Ishikawa (cell line): ENCODE data around the gene GSTA4.

Experiments used
- CEBPB ChIP-seq: IDR thresholded peaks from 2 replicates; pipeline ENCODE4 v1.6.1; 2012
- CREB1 ChIP-seq: IDR thresholded peaks from 2 replicates; pipeline ENCODE4 v1.6.1; 2012; ENCODE audit warnings: low read depth
- EGR1 ChIP-seq: IDR thresholded peaks from 2 replicates; pipeline ENCODE4 v1.6.1; 2012
- EP300 ChIP-seq: IDR thresholded peaks from 2 replicates; pipeline ENCODE4 v1.6.1; 2012; ENCODE audit warnings: borderline replicate concordance
- FOXM1 ChIP-seq: IDR thresholded peaks from 2 replicates; pipeline ENCODE4 v1.6.1; 2012; ENCODE audit warnings: low read depth, borderline replicate concordance
- NFIC ChIP-seq: IDR thresholded peaks from 2 replicates; pipeline ENCODE4 v1.6.1; 2012
- RAD21 ChIP-seq: IDR thresholded peaks from 2 replicates; pipeline ENCODE4 v1.6.1; 2012; ENCODE audit warnings: low read depth
- TCF12 ChIP-seq: IDR thresholded peaks from 2 replicates; pipeline ENCODE4 v1.6.1; 2012; ENCODE audit warnings: low read depth
- TEAD4 ChIP-seq: IDR thresholded peaks from 2 replicates; pipeline ENCODE4 v1.6.1; 2012
- YY1 ChIP-seq: IDR thresholded peaks from 2 replicates; pipeline ENCODE4 v1.6.1; 2012; ENCODE audit warnings: low read depth
- ZBTB7A ChIP-seq: IDR thresholded peaks from 2 replicates; pipeline ENCODE4 v1.6.1; 2012; ENCODE audit warnings: low read depth
- TF ChIP-seq, protein P1 (sequence below): IDR thresholded peaks from 2 replicates; pipeline ENCODE4 v1.6.1; 2012
- TF ChIP-seq, protein P2 (sequence below): IDR thresholded peaks from 2 replicates; pipeline ENCODE4 v1.6.1; 2012
- TF ChIP-seq, protein P3 (sequence below): IDR thresholded peaks from 2 replicates; pipeline ENCODE4 v1.6.1; 2012; ENCODE audit warnings: low read depth, mild to moderate bottlenecking

Gene GSTA4

DNA sequence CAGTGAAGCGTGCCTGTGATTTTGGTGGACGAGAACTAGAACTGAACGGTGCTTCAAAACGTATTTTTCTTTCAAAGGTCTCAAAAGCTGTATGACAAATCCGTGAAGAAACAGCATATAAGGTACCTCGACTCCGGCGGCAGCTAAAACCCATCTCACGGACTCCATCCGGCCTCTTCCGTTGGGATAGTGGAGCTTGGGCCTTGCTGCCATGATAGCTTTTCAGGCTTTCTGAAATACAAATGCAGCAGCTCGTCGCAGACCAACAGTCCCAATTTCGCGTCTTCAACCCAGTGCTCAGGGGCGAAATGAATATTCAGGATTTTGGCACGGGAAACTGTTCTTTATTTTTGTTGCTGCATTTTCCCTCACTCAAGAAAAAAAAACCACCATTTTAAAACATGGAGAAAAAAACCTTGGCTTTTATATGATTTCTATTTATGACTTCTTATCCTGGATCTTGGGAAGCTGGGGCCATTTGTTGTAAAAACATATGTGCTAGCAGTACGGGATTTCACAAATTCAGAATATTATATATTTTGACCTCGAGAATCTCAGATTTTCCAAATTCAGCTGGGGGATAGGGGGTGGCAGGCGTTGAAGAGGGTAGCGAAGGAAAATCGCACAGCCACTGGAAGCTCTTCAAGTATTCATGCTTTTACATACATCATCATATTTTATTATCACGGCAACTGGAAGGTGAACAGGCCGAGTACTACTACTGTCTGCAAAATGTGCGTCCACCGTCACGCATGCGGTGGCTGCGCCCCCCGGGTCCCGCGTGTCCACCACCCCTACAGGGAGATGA is 849 bp downstream of the GSTA4 start:
- TF ChIP-seq RAD21 (no peak), YY1 (no peak), EP300 (no peak), EGR1 (no peak), FOXM1 (no peak), ZBTB7A (no peak), NFIC (no peak), TEAD4 (no peak), TCF12 (no peak), CREB1 (no peak), CEBPB (no peak)
- TF ChIP-seq, protein P1, sequence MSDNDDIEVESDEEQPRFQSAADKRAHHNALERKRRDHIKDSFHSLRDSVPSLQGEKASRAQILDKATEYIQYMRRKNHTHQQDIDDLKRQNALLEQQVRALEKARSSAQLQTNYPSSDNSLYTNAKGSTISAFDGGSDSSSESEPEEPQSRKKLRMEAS: no peak
- TF ChIP-seq, protein P2, sequence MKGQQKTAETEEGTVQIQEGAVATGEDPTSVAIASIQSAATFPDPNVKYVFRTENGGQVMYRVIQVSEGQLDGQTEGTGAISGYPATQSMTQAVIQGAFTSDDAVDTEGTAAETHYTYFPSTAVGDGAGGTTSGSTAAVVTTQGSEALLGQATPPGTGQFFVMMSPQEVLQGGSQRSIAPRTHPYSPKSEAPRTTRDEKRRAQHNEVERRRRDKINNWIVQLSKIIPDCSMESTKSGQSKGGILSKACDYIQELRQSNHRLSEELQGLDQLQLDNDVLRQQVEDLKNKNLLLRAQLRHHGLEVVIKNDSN: no peak
- TF ChIP-seq, protein P3, sequence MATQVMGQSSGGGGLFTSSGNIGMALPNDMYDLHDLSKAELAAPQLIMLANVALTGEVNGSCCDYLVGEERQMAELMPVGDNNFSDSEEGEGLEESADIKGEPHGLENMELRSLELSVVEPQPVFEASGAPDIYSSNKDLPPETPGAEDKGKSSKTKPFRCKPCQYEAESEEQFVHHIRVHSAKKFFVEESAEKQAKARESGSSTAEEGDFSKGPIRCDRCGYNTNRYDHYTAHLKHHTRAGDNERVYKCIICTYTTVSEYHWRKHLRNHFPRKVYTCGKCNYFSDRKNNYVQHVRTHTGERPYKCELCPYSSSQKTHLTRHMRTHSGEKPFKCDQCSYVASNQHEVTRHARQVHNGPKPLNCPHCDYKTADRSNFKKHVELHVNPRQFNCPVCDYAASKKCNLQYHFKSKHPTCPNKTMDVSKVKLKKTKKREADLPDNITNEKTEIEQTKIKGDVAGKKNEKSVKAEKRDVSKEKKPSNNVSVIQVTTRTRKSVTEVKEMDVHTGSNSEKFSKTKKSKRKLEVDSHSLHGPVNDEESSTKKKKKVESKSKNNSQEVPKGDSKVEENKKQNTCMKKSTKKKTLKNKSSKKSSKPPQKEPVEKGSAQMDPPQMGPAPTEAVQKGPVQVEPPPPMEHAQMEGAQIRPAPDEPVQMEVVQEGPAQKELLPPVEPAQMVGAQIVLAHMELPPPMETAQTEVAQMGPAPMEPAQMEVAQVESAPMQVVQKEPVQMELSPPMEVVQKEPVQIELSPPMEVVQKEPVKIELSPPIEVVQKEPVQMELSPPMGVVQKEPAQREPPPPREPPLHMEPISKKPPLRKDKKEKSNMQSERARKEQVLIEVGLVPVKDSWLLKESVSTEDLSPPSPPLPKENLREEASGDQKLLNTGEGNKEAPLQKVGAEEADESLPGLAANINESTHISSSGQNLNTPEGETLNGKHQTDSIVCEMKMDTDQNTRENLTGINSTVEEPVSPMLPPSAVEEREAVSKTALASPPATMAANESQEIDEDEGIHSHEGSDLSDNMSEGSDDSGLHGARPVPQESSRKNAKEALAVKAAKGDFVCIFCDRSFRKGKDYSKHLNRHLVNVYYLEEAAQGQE: no peak

DNA sequence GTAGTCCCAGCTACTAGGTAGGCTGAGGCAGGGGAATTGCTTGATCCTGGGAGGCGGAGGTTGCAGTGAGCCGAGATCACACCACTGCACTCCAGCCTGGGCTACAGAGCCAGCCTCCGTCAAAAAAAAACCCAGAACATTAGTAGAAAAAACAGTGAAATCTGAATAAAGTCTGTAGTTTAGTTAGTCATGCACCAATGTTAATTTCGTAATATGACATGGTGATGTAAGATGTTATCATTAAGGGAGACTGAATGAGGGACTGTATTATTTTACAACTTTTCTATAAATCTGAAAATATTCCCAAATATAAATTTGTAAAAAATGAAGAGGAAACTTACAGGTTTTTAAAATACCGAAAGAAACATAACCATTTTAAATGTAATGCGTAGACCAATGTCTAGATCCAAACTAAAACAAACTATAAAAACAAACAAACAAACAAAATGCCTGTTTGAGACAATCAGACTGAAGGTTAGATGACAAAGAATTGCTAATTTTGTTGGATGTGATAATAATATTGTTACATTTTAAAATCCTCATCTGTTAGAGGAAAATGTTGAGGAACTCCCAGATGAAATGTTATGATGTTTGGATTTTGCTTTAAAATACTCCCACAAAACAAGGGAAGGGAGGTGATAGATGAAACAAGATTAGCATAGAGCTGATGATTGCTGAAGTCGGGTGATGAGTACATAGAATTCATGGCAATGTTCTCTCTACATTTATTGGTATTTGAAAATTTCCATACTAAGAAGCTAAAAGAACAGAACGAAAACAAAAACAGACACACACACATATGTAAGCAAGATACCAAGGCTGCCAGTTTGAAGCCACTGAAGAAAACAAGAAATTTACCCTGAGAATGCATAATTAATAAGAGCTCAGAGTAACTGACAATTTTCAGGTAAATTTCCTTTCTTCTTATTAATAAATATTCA is 1.8 kb downstream of the GSTA4 start:
- TF ChIP-seq, protein P2: no peak
- TF ChIP-seq RAD21: no peak
- TF ChIP-seq NFIC: no peak
- no peak for TF ChIP-seq TEAD4
- TF ChIP-seq ZBTB7A: no peak
- no peak for TF ChIP-seq TCF12
- TF ChIP-seq, protein P3: no peak

DNA sequence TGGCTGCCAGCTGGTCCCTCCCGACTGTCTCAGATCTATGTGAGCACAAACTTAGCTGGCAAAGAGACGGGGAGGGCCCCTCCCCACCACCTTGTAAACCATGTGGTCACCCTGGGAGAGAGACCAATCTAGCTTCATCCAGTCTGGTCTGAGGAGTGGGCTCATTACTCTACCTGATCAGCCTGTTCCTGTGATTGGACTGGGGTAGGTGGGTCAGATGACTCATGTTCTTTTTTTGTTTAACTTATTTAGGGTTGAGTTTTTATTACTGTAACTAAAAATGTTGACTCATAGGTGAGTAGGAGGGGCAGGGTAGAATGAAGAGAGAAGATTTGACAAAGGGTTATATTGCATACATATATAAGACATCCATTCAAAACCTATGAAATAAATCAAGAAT is 4.7 kb downstream of the GSTA4 start:
- TF ChIP-seq CREB1: no peak
- TF ChIP-seq YY1: no peak
- no peak for TF ChIP-seq TEAD4
- no peak for TF ChIP-seq EGR1
- TF ChIP-seq TCF12: no peak
- TF ChIP-seq, protein P2: no peak
- TF ChIP-seq CEBPB: no peak

DNA sequence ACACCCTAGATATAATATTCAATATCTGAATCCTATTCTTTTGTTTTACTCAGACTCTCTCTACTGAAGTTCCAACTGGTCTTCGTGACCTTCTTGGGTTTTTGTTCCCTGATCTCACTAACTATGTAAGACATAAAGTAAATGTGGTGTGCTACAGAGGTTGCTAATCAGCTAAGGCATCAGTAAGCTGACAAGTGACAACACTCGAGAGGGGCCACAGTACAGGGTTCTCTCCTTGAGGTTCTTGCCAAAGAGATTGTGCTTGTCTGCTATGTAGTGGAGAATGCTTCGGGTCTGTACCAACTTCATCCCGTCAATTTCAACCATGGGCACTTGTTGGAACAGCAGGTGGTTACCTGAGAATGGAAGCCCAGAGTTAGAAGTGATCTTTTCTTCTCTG is 9.9 kb downstream of the GSTA4 start:
- TF ChIP-seq CREB1 (no peak), ZBTB7A (no peak), TCF12 (no peak), CEBPB (no peak)
- TF ChIP-seq, protein P3: no peak
- TF ChIP-seq, protein P1: no peak
